ENCODE measurements around the gene PRR22.

The PRR22 gene

GRCh38 chr19:5799247-5800241 lies 15.0 kb upstream of the PRR22 start:
- TF ChIP-seq EP300 (IDR thresholded peaks at IDR 0.05; ENCODE audit: borderline replicate concordance) (no peak), NFIC (IDR thresholded peaks at IDR 0.05) (no peak), TEAD4 (IDR thresholded peaks at IDR 0.05) (no peak)

GRCh38 chr19:5798244-5798643 lies 13.7 kb upstream of the PRR22 start:
- no peak for TF ChIP-seq TCF12 (IDR thresholded peaks at IDR 0.05; ENCODE audit: low read depth)
- no peak for TF ChIP-seq MAX (IDR thresholded peaks at IDR 0.05)
- TF ChIP-seq RAD21 (IDR thresholded peaks at IDR 0.05; ENCODE audit: low read depth) = no peak
- no peak for TF ChIP-seq EGR1 (IDR thresholded peaks at IDR 0.05)
- TF ChIP-seq ZBTB7A (IDR thresholded peaks at IDR 0.05; ENCODE audit: low read depth) = no peak
- TF ChIP-seq CEBPB (IDR thresholded peaks at IDR 0.05) = no peak
- no peak for TF ChIP-seq REST (IDR thresholded peaks at IDR 0.05; ENCODE audit: low read depth)
- TF ChIP-seq CREB1 (IDR thresholded peaks at IDR 0.05; ENCODE audit: low read depth) = no peak
- TF ChIP-seq EP300 (IDR thresholded peaks at IDR 0.05; ENCODE audit: borderline replicate concordance) = no peak

- TF ChIP-seq RAD21 (IDR thresholded peaks at IDR 0.05; ENCODE audit: low read depth) = no peak
- no peak for TF ChIP-seq EGR1 (IDR thresholded peaks at IDR 0.05)
- TF ChIP-seq FOXM1 (IDR thresholded peaks at IDR 0.05; ENCODE audit: borderline replicate concordance, low read depth) = no peak
- TF ChIP-seq CEBPB (IDR thresholded peaks at IDR 0.05) = no peak
- no peak for TF ChIP-seq REST (IDR thresholded peaks at IDR 0.05; ENCODE audit: low read depth)
- TF ChIP-seq CREB1 (IDR thresholded peaks at IDR 0.05; ENCODE audit: low read depth) = no peak
- TF ChIP-seq YY1 (IDR thresholded peaks at IDR 0.05; ENCODE audit: low read depth) = no peak
- no peak for TF ChIP-seq TCF12 (IDR thresholded peaks at IDR 0.05; ENCODE audit: low read depth)
- no peak for TF ChIP-seq ZBTB7A (IDR thresholded peaks at IDR 0.05; ENCODE audit: low read depth)
- TF ChIP-seq MAX (IDR thresholded peaks at IDR 0.05) = no peak
- TF ChIP-seq TEAD4 (IDR thresholded peaks at IDR 0.05) = no peak
Measured at GRCh38 chr19:5795382-5795919, 10.9 kb upstream of the PRR22 start.

- TF ChIP-seq EGR1 (IDR thresholded peaks at IDR 0.05) (no peak), TEAD4 (IDR thresholded peaks at IDR 0.05) (no peak), CEBPB (IDR thresholded peaks at IDR 0.05) (no peak), TAF1 (IDR thresholded peaks at IDR 0.05; ENCODE audit: low read depth) (no peak), NFIC (IDR thresholded peaks at IDR 0.05) (no peak), REST (IDR thresholded peaks at IDR 0.05; ENCODE audit: low read depth) (no peak), CREB1 (IDR thresholded peaks at IDR 0.05; ENCODE audit: low read depth) (no peak)
Measured at GRCh38 chr19:5793188-5793587, 8.6 kb upstream of the PRR22 start.

- TF ChIP-seq TCF12 (IDR thresholded peaks at IDR 0.05; ENCODE audit: low read depth) = no peak
- no peak for TF ChIP-seq USF1 (IDR thresholded peaks at IDR 0.05)
- no peak for TF ChIP-seq EP300 (IDR thresholded peaks at IDR 0.05; ENCODE audit: borderline replicate concordance)
- no peak for TF ChIP-seq NFIC (IDR thresholded peaks at IDR 0.05)
- no peak for TF ChIP-seq EGR1 (IDR thresholded peaks at IDR 0.05)
- TF ChIP-seq RAD21 (IDR thresholded peaks at IDR 0.05; ENCODE audit: low read depth) = no peak
- TF ChIP-seq ZBTB7A (IDR thresholded peaks at IDR 0.05; ENCODE audit: low read depth) = no peak
- TF ChIP-seq REST (IDR thresholded peaks at IDR 0.05; ENCODE audit: low read depth) = no peak
- TF ChIP-seq TEAD4 (IDR thresholded peaks at IDR 0.05) = no peak
- TF ChIP-seq CEBPB (IDR thresholded peaks at IDR 0.05) = no peak
- TF ChIP-seq CREB1 (IDR thresholded peaks at IDR 0.05; ENCODE audit: low read depth) = no peak
- no peak for TF ChIP-seq YY1 (IDR thresholded peaks at IDR 0.05; ENCODE audit: low read depth)
Measured at GRCh38 chr19:5792224-5792623, 7.7 kb upstream of the PRR22 start.

Data from Ishikawa (cell line).